Measurements from ENCODE around the gene LPP.

GRCh38 chr3:188489639-188490405, 335.9 kb downstream of the LPP start:
- TF ChIP-seq POLR2AphosphoS5 (IDR thresholded peaks at IDR 0.05; ENCODE audit: borderline replicate concordance, low read depth, low read length) (no peak), EZH2 (IDR thresholded peaks at IDR 0.05) (no peak)

Data from SK-N-MC (cell line).